ENCODE data around the gene USP17L17.
"Not testable (repeated sequence)": the region's sequence is repeated elsewhere in the genome, so short reads cannot be mapped to it uniquely, and the experiment has no call there.

Gene USP17L17, protein sequence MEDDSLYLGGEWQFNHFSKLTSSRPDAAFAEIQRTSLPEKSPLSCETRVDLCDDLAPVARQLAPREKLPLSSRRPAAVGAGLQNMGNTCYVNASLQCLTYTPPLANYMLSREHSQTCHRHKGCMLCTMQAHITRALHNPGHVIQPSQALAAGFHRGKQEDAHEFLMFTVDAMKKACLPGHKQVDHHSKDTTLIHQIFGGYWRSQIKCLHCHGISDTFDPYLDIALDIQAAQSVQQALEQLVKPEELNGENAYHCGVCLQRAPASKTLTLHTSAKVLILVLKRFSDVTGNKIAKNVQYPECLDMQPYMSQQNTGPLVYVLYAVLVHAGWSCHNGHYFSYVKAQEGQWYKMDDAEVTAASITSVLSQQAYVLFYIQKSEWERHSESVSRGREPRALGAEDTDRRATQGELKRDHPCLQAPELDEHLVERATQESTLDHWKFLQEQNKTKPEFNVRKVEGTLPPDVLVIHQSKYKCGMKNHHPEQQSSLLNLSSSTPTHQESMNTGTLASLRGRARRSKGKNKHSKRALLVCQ

GRCh38 chr4:9243579-9243978, at the start of gene USP17L17:
TSS of gene USP17L17 (plus strand) at chr4:9243879. CDS start at chr4:9243879, 0 bp downstream.
- not testable (repeated sequence) for DNase-seq

- not testable (repeated sequence) for DNase-seq
Observed at GRCh38 chr4:9210357-9210756, 33.3 kb upstream of the USP17L17 start, which contains the start of gene USP17L10. TSS of gene USP17L10 (plus strand) at chr4:9210657. CDS start at chr4:9210657, 0 bp downstream.

DNA sequence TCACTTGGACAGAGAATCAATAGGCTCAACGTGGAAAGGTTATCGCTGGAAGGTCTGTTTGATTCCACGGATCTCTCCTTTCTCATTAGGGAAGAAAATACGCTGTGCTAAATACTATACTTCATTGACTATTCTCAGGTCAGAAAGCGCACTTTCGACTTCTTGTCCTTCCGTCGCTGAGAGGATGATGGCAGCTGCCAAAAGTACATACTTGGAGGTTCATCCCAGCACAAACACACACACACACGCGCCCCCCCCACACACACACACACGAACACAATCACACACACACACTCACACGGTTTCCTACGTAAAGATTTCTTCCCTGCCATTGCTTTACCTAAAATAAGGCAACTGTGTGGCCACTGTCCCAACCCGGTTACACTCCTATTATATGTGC, 29.0 kb upstream of the USP17L17 start:
- not testable (repeated sequence) for DNase-seq

DNA sequence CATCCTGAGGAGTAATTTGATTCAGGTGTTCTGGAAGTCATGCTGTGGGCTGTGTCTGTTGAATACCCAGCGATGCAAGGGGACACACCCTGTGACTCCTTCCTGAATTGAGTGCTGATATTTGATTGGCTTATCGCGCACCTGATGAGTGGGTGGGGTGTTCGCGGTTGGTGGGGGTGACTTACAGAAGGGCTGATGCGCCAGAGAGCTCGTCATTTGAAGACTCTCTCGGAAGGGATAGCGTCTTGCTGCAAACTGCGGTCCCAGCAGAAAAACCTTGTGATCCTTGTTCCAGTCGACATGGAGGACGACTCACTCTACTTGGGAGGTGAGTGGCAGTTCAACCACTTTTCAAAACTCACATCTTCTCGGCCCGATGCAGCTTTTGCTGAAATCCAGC, 28.6 kb upstream of the USP17L17 start, which contains the start of gene USP17L11:
Gene USP17L11, plus strand, starts transcription at position 301 of the 400 bp plus-strand sequence. Its CDS starts 0 bp downstream, at position 301.
- not testable (repeated sequence) for DNase-seq

DNA sequence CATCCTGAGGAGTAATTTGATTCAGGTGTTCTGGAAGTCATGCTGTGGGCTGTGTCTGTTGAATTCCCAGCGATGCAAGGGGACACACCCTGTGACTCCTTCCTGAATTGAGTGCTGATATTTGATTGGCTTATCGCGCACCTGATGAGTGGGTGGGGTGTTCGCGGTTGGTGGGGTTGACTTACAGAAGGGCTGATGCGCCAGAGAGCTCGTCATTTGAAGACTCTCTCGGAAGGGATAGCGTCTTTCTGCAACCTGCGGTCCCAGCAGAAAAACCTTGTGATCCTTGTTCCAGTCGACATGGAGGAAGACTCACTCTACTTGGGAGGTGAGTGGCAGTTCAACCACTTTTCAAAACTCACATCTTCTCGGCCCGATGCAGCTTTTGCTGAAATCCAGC, 23.8 kb upstream of the USP17L17 start, which contains the start of gene USP17L12:
Gene USP17L12, plus strand, starts transcription at position 301 of the 400 bp plus-strand sequence. Its CDS starts 0 bp downstream, at position 301.
- not testable (repeated sequence) for DNase-seq

DNA sequence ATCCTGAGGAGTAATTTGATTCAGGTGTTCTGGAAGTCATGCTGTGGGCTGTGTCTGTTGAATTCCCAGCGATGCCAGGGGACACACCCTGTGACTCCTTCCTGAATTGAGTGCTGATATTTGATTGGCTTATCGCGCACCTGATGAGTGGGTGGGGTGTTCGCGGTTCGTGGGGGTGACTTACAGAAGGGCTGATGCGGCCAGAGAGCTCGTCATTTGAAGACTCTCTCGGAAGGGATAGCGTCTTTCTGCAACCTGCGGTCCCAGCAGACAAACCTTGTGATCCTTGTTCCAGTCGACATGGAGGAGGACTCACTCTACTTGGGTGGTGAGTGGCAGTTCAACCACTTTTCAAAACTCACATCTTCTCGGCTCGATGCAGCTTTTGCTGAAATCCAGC, 19.1 kb upstream of the USP17L17 start, which contains the start of gene USP17L13:
Gene USP17L13, plus strand, starts transcription at position 301 of the 400 bp plus-strand sequence. Its CDS starts 0 bp downstream, at position 301.
- DNase-seq: not testable (repeated sequence)

- not testable (repeated sequence) for DNase-seq
Observed at GRCh38 chr4:9230249-9230648, 13.4 kb upstream of the USP17L17 start.

- DNase-seq: not testable (repeated sequence)
Observed at GRCh38 chr4:9234085-9234484, 9.6 kb upstream of the USP17L17 start, which contains the start of gene USP17L15. TSS of gene USP17L15 (plus strand) at chr4:9234385. CDS start at chr4:9234385, 0 bp downstream.

GRCh38 chr4:9238461-9238860, 5.2 kb upstream of the USP17L17 start:
- not testable (repeated sequence) for DNase-seq

- DNase-seq: not testable (repeated sequence)
Observed at GRCh38 chr4:9247953-9248680, 4.4 kb downstream of the USP17L17 start, which contains the start of gene USP17L18. TSS of gene USP17L18 (plus strand) at chr4:9248630. CDS start at chr4:9248630, 0 bp downstream.

DNA sequence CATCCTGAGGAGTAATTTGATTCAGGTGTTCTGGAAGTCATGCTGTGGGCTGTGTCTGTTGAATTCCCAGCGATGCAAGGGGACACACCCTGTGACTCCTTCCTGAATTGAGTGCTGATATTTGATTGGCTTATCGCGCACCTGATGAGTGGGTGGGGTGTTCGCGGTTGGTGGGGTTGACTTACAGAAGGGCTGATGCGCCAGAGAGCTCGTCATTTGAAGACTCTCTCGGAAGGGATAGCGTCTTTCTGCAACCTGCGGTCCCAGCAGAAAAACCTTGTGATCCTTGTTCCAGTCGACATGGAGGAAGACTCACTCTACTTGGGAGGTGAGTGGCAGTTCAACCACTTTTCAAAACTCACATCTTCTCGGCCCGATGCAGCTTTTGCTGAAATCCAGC, 9.4 kb downstream of the USP17L17 start, which contains the start of gene USP17L19:
Gene USP17L19, plus strand, starts transcription at position 301 of the 400 bp plus-strand sequence. Its CDS starts 0 bp downstream, at position 301.
- DNase-seq: not testable (repeated sequence)

- not testable (repeated sequence) for DNase-seq
Observed at GRCh38 chr4:9257824-9258223, 14.1 kb downstream of the USP17L17 start, which contains the start of gene USP17L20. TSS of gene USP17L20 (plus strand) at chr4:9258124. CDS start at chr4:9258124, 0 bp downstream.

DNA sequence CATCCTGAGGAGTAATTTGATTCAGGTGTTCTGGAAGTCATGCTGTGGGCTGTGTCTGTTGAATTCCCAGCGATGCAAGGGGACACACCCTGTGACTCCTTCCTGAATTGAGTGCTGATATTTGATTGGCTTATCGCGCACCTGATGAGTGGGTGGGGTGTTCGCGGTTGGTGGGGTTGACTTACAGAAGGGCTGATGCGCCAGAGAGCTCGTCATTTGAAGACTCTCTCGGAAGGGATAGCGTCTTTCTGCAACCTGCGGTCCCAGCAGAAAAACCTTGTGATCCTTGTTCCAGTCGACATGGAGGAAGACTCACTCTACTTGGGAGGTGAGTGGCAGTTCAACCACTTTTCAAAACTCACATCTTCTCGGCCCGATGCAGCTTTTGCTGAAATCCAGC, 18.9 kb downstream of the USP17L17 start, which contains the start of gene USP17L21:
Gene USP17L21, plus strand, starts transcription at position 301 of the 400 bp plus-strand sequence. Its CDS starts 0 bp downstream, at position 301.
- not testable (repeated sequence) for DNase-seq

- not testable (repeated sequence) for DNase-seq
Observed at GRCh38 chr4:9267319-9267718, 23.6 kb downstream of the USP17L17 start, which contains the start of gene USP17L22. TSS of gene USP17L22 (plus strand) at chr4:9267619. CDS start at chr4:9267619, 0 bp downstream.

DNA sequence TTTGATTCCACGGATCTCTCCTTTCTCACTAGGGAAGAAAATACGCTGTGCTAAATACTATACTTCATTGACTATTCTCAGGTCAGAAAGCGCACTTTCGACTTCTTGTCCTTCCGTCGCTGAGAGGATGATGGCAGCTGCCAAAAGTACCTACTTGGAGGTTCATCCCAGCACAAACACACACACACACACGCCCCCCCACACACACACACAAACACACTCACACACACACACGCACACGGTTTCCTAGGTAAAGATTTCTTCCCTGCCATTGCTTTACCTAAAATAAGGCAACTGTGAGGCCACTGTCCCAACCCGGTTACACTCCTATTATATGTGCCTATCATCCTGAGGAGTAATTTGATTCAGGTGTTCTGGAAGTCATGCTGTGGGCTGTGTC, 28.0 kb downstream of the USP17L17 start:
- not testable (repeated sequence) for DNase-seq
